Heart right ventricle (tissue), 16 donors: Measurements from ENCODE around the gene VTCN1. TPM values are rescaled to one million over a fixed set of nuclear protein-coding genes. Genes with fewer than 3 reads are reported as not detected.

Experiments
- ATAC-seq, 8 donors: fragments of 200-7000 bp; cut with Tn5 transposase; one replicate each; pipeline ENCODE4 v1.9.1; 2020; ENCODE audit warnings: mild to moderate bottlenecking in 8 of 8, moderate library complexity in 8 of 8, moderate number of reproducible peaks in 1 of 8
- DNase-seq, 2 donors: peaks; one replicate each; pipeline ENCODE4 v3.0.0-alpha.2; 2020
- H3K27ac ChIP-seq, 10 donors: fragments of 200-600 bp; sonication (generic) in 2 of 10; one replicate each; pipeline versions ENCODE4 v1.5.0 to v1.8.0; 2020 to 2022; ENCODE audit warnings: mild to moderate bottlenecking in 3 of 10
- H3K27me3 ChIP-seq, 7 donors: fragments of 200-600 bp; one replicate each; pipeline ENCODE4 v1.8.0; 2021 to 2022; ENCODE audit warnings: mild to moderate bottlenecking in 2 of 7
- H3K36me3 ChIP-seq, 9 donors: fragments of 200-600 bp; sonication (generic) in 1 of 9; one replicate each; pipeline versions ENCODE4 v1.5.0 to v1.8.0; 2020 to 2022; ENCODE audit warnings: mild to moderate bottlenecking in 2 of 9
- H3K4me1 ChIP-seq, 9 donors: fragments of 200-600 bp; sonication (generic) in 1 of 9; one replicate each; pipeline versions ENCODE4 v1.5.0 to v1.8.0; 2020 to 2022; ENCODE audit warnings: mild to moderate bottlenecking in 4 of 9
- H3K4me3 ChIP-seq, 10 donors: fragments of 200-600 bp; sonication (generic) in 2 of 10; one replicate each; pipeline versions ENCODE4 v1.5.0 to v1.8.0; 2020 to 2022; ENCODE audit warnings: mild to moderate bottlenecking in 7 of 10, moderate library complexity in 2 of 10
- H3K9me3 ChIP-seq, 11 donors: fragments of 200-600 bp in 10 of 11; sonication (generic) in 2 of 11; one replicate each; pipeline versions ENCODE4 v1.5.0 to v1.8.0; 2013 to 2022; ENCODE audit warnings: mild to moderate bottlenecking in 2 of 11, control low read depth in 1 of 11, moderate library complexity in 1 of 11
- CTCF ChIP-seq, 9 donors: fragments of 200-600 bp; sonication (generic) in 2 of 9; IDR thresholded peaks; one replicate each; pipeline versions ENCODE4 v1.5.0 to v1.8.0; 2021 to 2022; ENCODE audit warnings: antibody characterized with exemption in 9 of 9, mild to moderate bottlenecking in 5 of 9, moderate library complexity in 1 of 9
- WGBS, 2 donors: extraction: QIAGEN DNeasy Blood & Tissue Kit; methylation state at CpG; one replicate each; pipeline ENCODE4 v1.1.7; 2013; ENCODE audit warnings: inconsistent platforms in 1 of 2; 5-methylcytosine and 5-hydroxymethylcytosine counted together
- intact Hi-C, 10 donors: fragments of 100-400 bp; cut with DNase I; formaldehyde crosslinking; loops; one replicate each; pipeline versions ENCODE4 v1.11.1 to v1.14.2; 2022
- polyA plus RNA-seq, 2 donors: library from polyadenylated mRNA; stranded (reverse); fragments of 200-250 nt; gene quantifications; one replicate each; pipeline ENCODE4 v1.2.3, GENCODE V29; 2013
- total RNA-seq, 10 donors: library from RNA; stranded (reverse); fragmentation: NEBNext Ultra II Directional in 3 of 10; extraction: Animal tissue kit (Norgen Biotek cat#: 25700) in 3 of 10; gene quantifications; one replicate each; pipeline versions ENCODE4 v1.2.1 to v1.2.4, GENCODE V29; 2021 to 2023
- donor health status: Arrhythmogenic right ventricular cardiomyopathy.
- donor health status: ischemic (EF 13 %, LVEDD 7.1; RV severe dilation, severe dysfunction).
- donor health status: healthy with polysubstance abuse.
- donor health status: DM: no; HTN: yes; CAD: no.
- donor health status: DM: no; HTN: no; CAD: no.
- donor health status: ischemic (EF 25% LVEDD 6.9; RV normal size, moderate dysfunction).
- donor health status: ischemic (EF 25% LVEDD 5.7; RV mildly dilated, moderate dysfunction).
- donor health status: healthy.
- donor health status: DM: yes; HTN: yes; CAD: no.
- donor health status: Ischemic cardiomyopathy.
- donor health status: ischemic (EF 35%, LVEDD 5.7; RV mildly dilated, moderate dysfunction).
- donor health status: nonischemic (EF 11% LVEDD 7.7; RV severe dilation, severe dysfunction).
- donor health status: DM: yes; HTN: yes; CAD: no.
- donor health status: PGD.
- donor health status: ischemic (EF 29% LVEDD 5.4; RV normal size, mild dysfunction).
- donor health status: nonischemic (EF 23%, LVEDD 6.1; RV moderate dilation, normal function).

Gene VTCN1
- total and polyA plus RNA-seq, 12 donors, result 0.17 TPM; not detected in 11

GRCh38 chr1:117239467-117239866 lies 28.7 kb upstream of the VTCN1 start:
- Histone ChIP-seq H3K36me3 (no peaks in the 10 kb centered on the region), H3K27ac (no peak overlapping the region), H3K27me3 (peaks cover 0 to 2% (median 0%) of the 10 kb centered on the region in 7 donors), H3K9me3 (no peaks in the 10 kb centered on the region), H3K4me1 (peaks cover 0 to 15% (median 6%) of the 10 kb centered on the region in 9 donors), H3K4me3 (no peak overlapping the region)
- DNase-seq (no peak), ATAC-seq (no peak)
- intact Hi-C loops, result loop anchor here in 2 of 10 donors (10.0 kb wide), 1 partner anchor 115 kb away; the partner anchor contains the start of gene TRIM45 (in 2 of the 2)
- no peak for TF ChIP-seq CTCF (IDR thresholded peaks at IDR 0.05)

DNA sequence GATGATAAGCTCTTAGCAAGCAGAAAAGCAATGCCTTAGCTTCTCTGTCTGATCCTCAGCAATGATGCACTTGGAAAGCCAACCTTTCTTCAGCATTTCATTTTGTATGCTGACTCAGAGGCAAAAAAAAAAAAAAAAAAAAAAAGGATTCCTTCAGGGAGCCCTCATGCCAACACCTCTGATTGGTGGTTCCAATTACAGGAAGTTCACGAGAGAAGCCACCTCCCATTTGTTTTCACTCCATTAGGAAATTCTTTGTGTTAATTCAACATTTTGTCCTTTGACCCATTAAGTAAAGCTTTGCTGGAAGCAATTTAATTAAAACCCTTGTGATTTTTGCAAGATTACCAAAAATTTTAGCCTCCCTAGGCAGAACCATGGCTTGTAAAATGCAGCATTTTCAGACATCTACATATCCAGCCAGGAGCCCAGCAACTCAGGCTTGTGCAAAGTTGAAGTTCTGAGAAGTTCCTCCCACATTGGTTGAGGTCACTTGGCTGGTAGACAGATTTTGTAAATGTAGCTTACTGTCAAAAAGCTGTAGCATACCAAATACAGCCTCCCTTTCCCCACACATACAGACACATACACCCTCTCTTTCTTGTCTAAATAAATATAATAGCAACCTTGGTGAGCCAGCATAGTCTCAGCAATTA lies 27.1 kb upstream of the VTCN1 start:
- no peak for DNase-seq
- Histone ChIP-seq H3K4me3 (no peak overlapping the region), H3K27me3 (no peaks in the 10 kb centered on the region), H3K4me1 (peaks cover 0 to 26% (median 6%) of the 10 kb centered on the region in 9 donors), H3K27ac (no peak overlapping the region), H3K9me3 (no peaks in the 10 kb centered on the region), H3K36me3 (no peaks in the 10 kb centered on the region)
- TF ChIP-seq CTCF (IDR thresholded peaks at IDR 0.05), result no peak
- intact Hi-C loops, result loop anchor here in 2 of 10 donors (10.0 kb wide), 1 partner anchor 113 kb away; the partner anchor contains the start of gene TRIM45 (in 2 of the 2)
- peak in 2 of 8 donors; percentile 22 to 41 for ATAC-seq
- WGBS, 2 donors, result 20 to 47% methylated on average over 1 of the region's 1 CpG

GRCh38 chr1:117235863-117236465 lies 25.2 kb upstream of the VTCN1 start:
- TF ChIP-seq CTCF (IDR thresholded peaks at IDR 0.05), result no peak
- Histone ChIP-seq H3K27ac (no peak overlapping the region), H3K36me3 (no peaks in the 10 kb centered on the region), H3K4me3 (no peak overlapping the region), H3K27me3 (no peaks in the 10 kb centered on the region), H3K4me1 (peaks cover 0 to 40% (median 8%) of the 10 kb centered on the region in 9 donors), H3K9me3 (no peaks in the 10 kb centered on the region)
- WGBS, 2 donors, result 36 to 47% methylated on average over 2 of the region's 2 CpGs
- intact Hi-C loops, result loop anchor here in 2 of 10 donors (10.0 kb wide), 1 partner anchor 111 kb away; the partner anchor contains the start of gene TRIM45 (in 2 of the 2)
- DNase-seq (peak; percentile 34 to 50), ATAC-seq (peak in 7 of 8 donors; percentile 52 to 86 (median 60))

GRCh38 chr1:117232531-117232930 lies 21.8 kb upstream of the VTCN1 start:
- peak; percentile 46 to 90 (median 72) for ATAC-seq
- Histone ChIP-seq H3K36me3 (no peaks in the 10 kb centered on the region), H3K27ac (peak overlapping the region in 8 of 10 donors; percentile 60 to 88 (median 72)), H3K9me3 (no peaks in the 10 kb centered on the region), H3K4me3 (no peak overlapping the region), H3K27me3 (no peaks in the 10 kb centered on the region), H3K4me1 (peaks cover 0 to 39% (median 4%) of the 10 kb centered on the region in 9 donors)
- 32 to 50% methylated on average over 2 of the region's 2 CpGs for WGBS, 2 donors
- DNase-seq, result peak in 1 of 2 donors; percentile 25
- intact Hi-C loops, result loop anchor here in 2 of 10 donors (10.0 kb wide), 1 partner anchor 108 kb away; the partner anchor contains the start of gene TRIM45 (in 2 of the 2)
- TF ChIP-seq CTCF (IDR thresholded peaks at IDR 0.05), result no peak
